DOHH2 (cell line): ENCODE data around the gene GLUL.

Source experiments
- EZH2phosphoT487 ChIP-seq: fragments of 200-600 bp; sonication (generic); IDR thresholded peaks from 2 replicates; pipeline ENCODE4 v1.6.1; 2017; ENCODE audit warnings: borderline replicate concordance, mild to moderate bottlenecking, antibody characterized with exemption, low read length, moderate library complexity, mixed read lengths
- TF ChIP-seq, protein P1 (sequence below): fragments of 200-600 bp; sonication (generic); IDR thresholded peaks from one replicate; pipeline ENCODE4 v1.5.1; 2014; ENCODE audit warnings: antibody characterized with exemption, mild to moderate bottlenecking, low read depth, low read length; ENCODE audit not compliant: poor library complexity, severe bottlenecking

DNA sequence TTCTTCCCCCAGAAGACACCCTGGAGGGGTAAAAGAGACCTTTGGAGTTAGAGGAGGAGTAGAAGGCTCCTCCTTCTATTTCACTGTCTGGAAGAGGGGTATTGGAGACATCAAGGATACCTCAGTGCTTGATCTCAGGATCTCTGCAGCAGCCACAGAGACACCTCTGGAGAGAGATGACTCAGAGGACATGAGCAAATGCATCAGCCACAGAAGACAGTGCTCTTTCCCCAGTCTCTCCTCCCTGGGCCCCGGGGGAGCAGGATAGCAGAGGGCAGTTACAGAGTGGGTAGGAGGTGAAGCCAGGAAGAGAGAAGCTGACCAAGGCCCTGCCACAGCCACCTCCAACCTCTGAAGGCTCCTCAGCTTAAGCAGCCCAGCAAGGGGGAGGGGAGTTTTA, 24.2 kb upstream of the GLUL start:
- TF ChIP-seq, protein P1, sequence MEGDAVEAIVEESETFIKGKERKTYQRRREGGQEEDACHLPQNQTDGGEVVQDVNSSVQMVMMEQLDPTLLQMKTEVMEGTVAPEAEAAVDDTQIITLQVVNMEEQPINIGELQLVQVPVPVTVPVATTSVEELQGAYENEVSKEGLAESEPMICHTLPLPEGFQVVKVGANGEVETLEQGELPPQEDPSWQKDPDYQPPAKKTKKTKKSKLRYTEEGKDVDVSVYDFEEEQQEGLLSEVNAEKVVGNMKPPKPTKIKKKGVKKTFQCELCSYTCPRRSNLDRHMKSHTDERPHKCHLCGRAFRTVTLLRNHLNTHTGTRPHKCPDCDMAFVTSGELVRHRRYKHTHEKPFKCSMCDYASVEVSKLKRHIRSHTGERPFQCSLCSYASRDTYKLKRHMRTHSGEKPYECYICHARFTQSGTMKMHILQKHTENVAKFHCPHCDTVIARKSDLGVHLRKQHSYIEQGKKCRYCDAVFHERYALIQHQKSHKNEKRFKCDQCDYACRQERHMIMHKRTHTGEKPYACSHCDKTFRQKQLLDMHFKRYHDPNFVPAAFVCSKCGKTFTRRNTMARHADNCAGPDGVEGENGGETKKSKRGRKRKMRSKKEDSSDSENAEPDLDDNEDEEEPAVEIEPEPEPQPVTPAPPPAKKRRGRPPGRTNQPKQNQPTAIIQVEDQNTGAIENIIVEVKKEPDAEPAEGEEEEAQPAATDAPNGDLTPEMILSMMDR, result no peak
- no peak for TF ChIP-seq EZH2phosphoT487
